ENCODE results near the gene TMEM132D. TPM values are rescaled to one million over a fixed set of nuclear protein-coding genes. Genes with fewer than 3 reads are reported as not detected.

Gene TMEM132D
- total and polyA plus RNA-seq, 4 donors: 0.06 to 0.20 (median 0.13) TPM

DNA sequence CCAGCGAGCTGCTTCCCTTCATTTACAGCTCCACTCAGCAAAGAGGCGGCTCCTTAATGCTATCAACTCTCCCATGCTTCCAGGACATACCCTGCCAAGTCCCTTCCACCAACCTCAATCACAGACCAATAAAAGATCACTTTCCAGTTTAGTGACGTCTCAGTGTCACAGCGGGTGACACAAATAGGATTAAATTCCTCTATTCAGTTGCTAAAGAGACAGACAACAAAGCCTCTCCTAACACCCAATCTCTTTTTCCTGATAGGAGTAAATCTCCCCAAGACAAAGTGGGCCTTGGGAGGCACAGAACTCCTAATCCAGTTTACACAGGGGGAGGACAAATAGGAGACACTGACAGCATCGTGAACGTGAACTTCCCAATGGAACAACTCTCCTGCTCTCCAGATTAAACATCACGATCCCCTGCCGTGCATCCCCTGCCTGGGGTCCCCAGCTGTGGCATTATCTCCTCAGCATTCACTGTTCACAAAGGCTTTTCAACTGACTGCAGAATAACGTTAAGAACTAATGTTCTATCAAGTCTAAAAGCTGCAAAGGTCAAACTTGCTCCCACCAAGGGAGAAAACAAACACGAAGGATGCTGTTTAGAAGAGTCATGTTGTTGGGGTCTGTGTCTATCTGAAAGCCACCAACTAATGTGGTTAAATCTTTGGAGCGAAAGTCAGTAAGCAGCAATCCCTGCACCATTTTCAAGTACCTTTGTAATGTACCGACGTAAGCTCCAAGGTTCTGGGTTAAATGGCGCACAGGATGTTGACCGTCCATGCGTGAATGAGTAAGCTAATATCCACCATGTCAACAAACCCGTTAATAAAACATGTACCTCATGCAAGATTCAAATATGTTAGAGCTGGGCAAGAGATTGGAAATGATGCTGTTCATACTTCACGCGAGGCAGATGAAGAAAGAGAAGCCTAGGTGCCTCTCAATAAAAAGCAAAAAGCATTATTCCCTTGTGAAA, 31.5 kb downstream of the TMEM132D start:
- H3K36me3 ChIP-seq (ENCODE audit: control insufficient read depth in 4 of 4, insufficient read depth in 4 of 4, low read length in 4 of 4): no peaks in the 10 kb centered on the region
- ATAC-seq (ENCODE audit: insufficient read depth, low FRiP score): no peak
- H3K27ac ChIP-seq (ENCODE audit: low read depth in 1 of 2, low read length in 1 of 2): no peak overlapping the region
- H3K27me3 ChIP-seq (ENCODE audit: control insufficient read depth in 3 of 3, insufficient read depth in 3 of 3, low read length in 2 of 3): peaks cover 0 to 4% (median 0%) of the 10 kb centered on the region in 3 donors
- H3K9me3 ChIP-seq (ENCODE audit: control insufficient read depth in 4 of 4, insufficient read depth in 3 of 4, low read length in 3 of 4): peaks cover 0 to 5% (median 0%) of the 10 kb centered on the region in 4 donors
- H3K9ac ChIP-seq (ENCODE audit: insufficient read depth in 1 of 2, low read length in 2 of 2): no peak overlapping the region
- H3K4me1 ChIP-seq (ENCODE audit: control insufficient read depth in 5 of 5, insufficient read depth in 5 of 5, low read length in 5 of 5): no peaks in the 10 kb centered on the region
- DNase-seq: no peak
- TF ChIP-seq, protein P1, sequence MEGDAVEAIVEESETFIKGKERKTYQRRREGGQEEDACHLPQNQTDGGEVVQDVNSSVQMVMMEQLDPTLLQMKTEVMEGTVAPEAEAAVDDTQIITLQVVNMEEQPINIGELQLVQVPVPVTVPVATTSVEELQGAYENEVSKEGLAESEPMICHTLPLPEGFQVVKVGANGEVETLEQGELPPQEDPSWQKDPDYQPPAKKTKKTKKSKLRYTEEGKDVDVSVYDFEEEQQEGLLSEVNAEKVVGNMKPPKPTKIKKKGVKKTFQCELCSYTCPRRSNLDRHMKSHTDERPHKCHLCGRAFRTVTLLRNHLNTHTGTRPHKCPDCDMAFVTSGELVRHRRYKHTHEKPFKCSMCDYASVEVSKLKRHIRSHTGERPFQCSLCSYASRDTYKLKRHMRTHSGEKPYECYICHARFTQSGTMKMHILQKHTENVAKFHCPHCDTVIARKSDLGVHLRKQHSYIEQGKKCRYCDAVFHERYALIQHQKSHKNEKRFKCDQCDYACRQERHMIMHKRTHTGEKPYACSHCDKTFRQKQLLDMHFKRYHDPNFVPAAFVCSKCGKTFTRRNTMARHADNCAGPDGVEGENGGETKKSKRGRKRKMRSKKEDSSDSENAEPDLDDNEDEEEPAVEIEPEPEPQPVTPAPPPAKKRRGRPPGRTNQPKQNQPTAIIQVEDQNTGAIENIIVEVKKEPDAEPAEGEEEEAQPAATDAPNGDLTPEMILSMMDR (IDR thresholded peaks at IDR 0.05; ENCODE audit: control extremely low read depth, extremely low read depth): no peak
- WGBS, 2 donors: 36 to 42% methylated on average over 19 of the region's 19 CpGs
- no peak overlapping the region for H3K4me3 ChIP-seq

GRCh38 chr12:129870796-129871195, 33.0 kb downstream of the TMEM132D start:
- H3K27me3 ChIP-seq (ENCODE audit: control insufficient read depth in 3 of 3, insufficient read depth in 3 of 3, low read length in 2 of 3): peaks cover 0 to 4% (median 0%) of the 10 kb centered on the region in 3 donors

GRCh38 chr12:129870136-129870535, 33.7 kb downstream of the TMEM132D start:
- Histone ChIP-seq H3K9me3 (ENCODE audit: control insufficient read depth in 4 of 4, insufficient read depth in 3 of 4, low read length in 3 of 4) (peaks cover 0 to 5% (median 0%) of the 10 kb centered on the region in 4 donors), H3K9ac (ENCODE audit: insufficient read depth in 1 of 2, low read length in 2 of 2) (no peak overlapping the region), H3K27ac (ENCODE audit: low read depth in 1 of 2, low read length in 1 of 2) (no peak overlapping the region), H3K4me1 (ENCODE audit: control insufficient read depth in 5 of 5, insufficient read depth in 5 of 5, low read length in 5 of 5) (no peaks in the 10 kb centered on the region), H3K27me3 (ENCODE audit: control insufficient read depth in 3 of 3, insufficient read depth in 3 of 3, low read length in 2 of 3) (peaks cover 0 to 4% (median 0%) of the 10 kb centered on the region in 3 donors), H3K4me3 (no peak overlapping the region), H3K36me3 (ENCODE audit: control insufficient read depth in 4 of 4, insufficient read depth in 4 of 4, low read length in 4 of 4) (no peaks in the 10 kb centered on the region)
- TF ChIP-seq, protein P1 (IDR thresholded peaks at IDR 0.05; ENCODE audit: control extremely low read depth, extremely low read depth): no peak
- DNase-seq (no peak), ATAC-seq (ENCODE audit: insufficient read depth, low FRiP score) (no peak)
- WGBS, 2 donors: 87 to 93% methylated on average over 2 of the region's 2 CpGs

More at GRCh38 chr12:129870796-129871195, 33.0 kb downstream of the TMEM132D start:
- WGBS, 2 donors: 68 to 69% methylated on average over 5 of the region's 5 CpGs
- Histone ChIP-seq H3K4me1 (ENCODE audit: control insufficient read depth in 5 of 5, insufficient read depth in 5 of 5, low read length in 5 of 5) (no peaks in the 10 kb centered on the region), H3K36me3 (ENCODE audit: control insufficient read depth in 4 of 4, insufficient read depth in 4 of 4, low read length in 4 of 4) (no peaks in the 10 kb centered on the region), H3K4me3 (no peak overlapping the region), H3K9ac (ENCODE audit: insufficient read depth in 1 of 2, low read length in 2 of 2) (no peak overlapping the region), H3K9me3 (ENCODE audit: control insufficient read depth in 4 of 4, insufficient read depth in 3 of 4, low read length in 3 of 4) (peaks cover 0 to 5% (median 0%) of the 10 kb centered on the region in 4 donors), H3K27ac (ENCODE audit: low read depth in 1 of 2, low read length in 1 of 2) (no peak overlapping the region)
- TF ChIP-seq, protein P1 (IDR thresholded peaks at IDR 0.05; ENCODE audit: control extremely low read depth, extremely low read depth): no peak
- DNase-seq (no peak), ATAC-seq (ENCODE audit: insufficient read depth, low FRiP score) (no peak)
